GM18502 (cell line): Measurements from ENCODE around the gene CELA3B.
A peak's percentile ranks its signal among the peaks of the same experiment; 100 is the strongest.
"Not testable (repeated sequence)": the region's sequence is repeated elsewhere in the genome, so short reads cannot be mapped to it uniquely, and the experiment has no call there.

Experiments
- ATAC-seq: cut with Tn5 transposase; IDR thresholded peaks from one replicate; pipeline ENCODE4 v1.9.1; 2021; ENCODE audit warnings: mild to moderate bottlenecking; ENCODE audit not compliant: unreplicated experiment, poor library complexity

The CELA3B gene

GRCh38 chr1:22003959-22004358 is 27.1 kb downstream of the CELA3B start:
- ATAC-seq, result not testable (repeated sequence)

GRCh38 chr1:22005261-22006149 is 28.7 kb downstream of the CELA3B start:
- not testable (repeated sequence) for ATAC-seq

- not testable (repeated sequence) for ATAC-seq
Measured at GRCh38 chr1:22006736-22007135, 29.9 kb downstream of the CELA3B start.

GRCh38 chr1:22007262-22007661 is 30.4 kb downstream of the CELA3B start:
- ATAC-seq, result not testable (repeated sequence)

GRCh38 chr1:22009566-22009965 is 32.7 kb downstream of the CELA3B start:
- ATAC-seq, result not testable (repeated sequence)

DNA sequence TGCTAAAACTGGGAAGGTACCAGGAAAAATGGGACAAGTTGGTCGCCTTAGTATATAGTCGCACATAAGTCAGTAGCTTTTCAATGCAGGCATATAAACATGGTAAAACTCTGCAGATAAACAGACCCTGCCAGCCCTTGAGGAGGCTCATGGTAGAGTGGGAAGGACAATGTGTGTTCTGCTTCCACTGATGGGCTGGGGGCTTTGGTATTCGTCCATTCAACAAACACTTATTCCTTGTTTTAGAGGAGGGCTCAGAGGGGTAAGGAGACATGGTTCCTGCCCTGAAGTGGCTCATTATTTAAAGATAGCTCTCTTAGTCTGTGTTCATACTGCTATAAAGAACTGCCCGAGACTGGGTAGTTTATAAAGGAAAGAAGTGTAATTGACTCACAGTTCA is 35.9 kb downstream of the CELA3B start:
- ATAC-seq, result not testable (repeated sequence)

GRCh38 chr1:22014575-22015206 is 37.9 kb downstream of the CELA3B start:
- not testable (repeated sequence) for ATAC-seq

- peak; percentile 73 for ATAC-seq
Measured at GRCh38 chr1:22018583-22019559, 42.0 kb downstream of the CELA3B start.

DNA sequence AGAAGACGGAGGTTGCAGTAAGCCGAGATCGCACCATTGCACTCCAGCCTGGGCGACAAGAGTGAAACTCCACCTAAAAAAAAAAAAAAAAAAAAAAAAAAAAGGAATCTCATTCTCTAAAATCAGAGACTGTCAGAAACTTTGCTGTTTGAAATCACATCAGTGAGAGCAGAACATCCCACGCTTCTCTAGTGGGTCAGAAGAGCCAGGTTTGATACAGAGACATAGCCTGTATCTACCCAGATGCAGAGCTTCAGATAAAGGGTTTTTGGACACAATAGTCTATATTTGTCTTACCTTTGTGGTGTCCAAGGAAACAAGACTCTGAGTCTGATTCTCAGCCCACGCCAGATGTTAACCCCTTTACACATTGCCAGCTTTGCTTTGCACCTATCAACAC is 44.2 kb downstream of the CELA3B start:
- ATAC-seq, result no peak

DNA sequence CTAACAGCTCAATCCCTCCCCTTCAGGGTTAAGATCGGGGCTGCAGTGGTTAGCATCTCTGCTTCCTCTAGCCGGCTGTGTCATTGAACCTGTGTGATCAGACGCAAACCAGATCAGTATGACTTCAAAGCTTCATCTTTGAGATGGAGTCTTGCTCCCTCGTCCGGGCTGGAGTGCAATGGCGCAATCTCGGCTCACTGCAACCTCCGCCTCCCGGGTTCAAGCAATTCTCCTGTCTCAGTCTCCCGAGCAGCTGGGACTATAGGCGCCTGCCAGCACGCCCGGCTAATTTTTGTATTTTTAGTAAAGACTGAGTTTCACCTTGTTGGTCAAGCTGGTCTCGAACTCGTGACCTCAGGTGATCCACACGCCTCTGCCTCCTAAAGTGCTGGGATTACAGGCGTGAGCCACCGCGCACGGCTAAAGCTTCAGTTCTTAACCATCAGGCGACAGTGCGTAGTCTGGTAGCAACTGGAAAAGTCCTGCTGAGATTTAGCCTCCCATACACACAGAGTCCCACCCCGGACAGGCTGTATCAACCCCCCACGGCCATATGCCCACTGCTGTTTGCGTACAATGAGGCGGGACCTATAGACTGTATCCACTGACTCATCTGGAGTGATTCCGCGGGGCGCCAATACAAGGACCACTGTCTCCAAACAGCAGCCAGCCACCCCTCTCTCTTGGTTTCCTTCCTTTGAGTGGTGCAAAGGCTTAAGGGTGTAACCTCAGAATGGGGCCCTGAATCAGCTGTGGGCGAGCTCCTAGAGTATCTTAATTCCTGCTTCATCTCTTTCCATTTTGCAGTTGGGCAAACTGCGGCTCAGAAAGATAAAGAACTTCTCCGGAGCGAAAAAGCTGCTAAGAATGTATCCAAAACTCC is 47.9 kb downstream of the CELA3B start:
- peak; percentile 47 for ATAC-seq

- peak; percentile 61 for ATAC-seq
Measured at GRCh38 chr1:22025368-22026155, 48.7 kb downstream of the CELA3B start.

GRCh38 chr1:22026924-22027289 is 50.1 kb downstream of the CELA3B start:
- ATAC-seq, result no peak

GRCh38 chr1:22030057-22030456 is 53.2 kb downstream of the CELA3B start:
- ATAC-seq, result no peak

- ATAC-seq, result no peak
Measured at GRCh38 chr1:22030473-22030872, 53.7 kb downstream of the CELA3B start.

GRCh38 chr1:22031214-22031962 is 54.6 kb downstream of the CELA3B start:
- ATAC-seq, result no peak

DNA sequence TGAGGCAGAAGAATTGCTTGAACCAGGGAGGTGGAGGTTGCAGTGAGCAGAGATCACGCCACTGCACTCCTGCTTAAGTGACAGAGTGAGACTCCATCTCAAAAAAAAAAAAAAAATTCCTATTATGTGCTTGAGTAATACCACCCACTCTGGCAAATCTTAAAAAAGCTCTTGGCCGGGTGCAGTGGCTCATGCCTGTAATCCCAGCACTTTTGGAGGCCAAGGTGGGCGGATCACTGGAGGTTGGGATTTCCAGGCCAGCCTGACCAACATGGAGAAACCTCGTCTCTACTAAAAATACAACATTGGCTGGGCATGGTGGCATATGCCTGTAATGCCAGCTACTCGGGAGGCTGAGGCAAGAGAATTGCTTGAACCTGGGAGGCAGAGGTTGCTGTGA is 58.0 kb downstream of the CELA3B start:
- ATAC-seq, result not testable (repeated sequence)

DNA sequence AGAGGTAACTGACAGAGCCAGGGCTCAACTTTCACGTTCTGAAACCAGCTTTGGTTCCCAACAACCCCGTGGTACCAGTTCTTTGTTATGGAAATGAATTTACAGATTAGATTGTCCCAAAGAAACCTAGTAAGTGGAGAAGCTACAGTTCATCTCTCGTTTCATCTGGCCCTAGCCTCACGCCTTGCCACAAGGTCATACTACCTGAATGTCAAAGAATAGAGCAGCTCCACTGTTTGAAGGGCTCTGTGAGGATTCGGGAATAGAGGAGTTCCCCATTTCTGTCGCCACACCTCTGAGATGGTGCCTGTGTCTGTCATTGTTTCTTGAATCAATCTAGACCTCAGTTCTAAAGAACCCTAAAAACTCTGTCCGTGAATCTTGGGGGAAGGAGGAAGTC is 60.7 kb downstream of the CELA3B start:
- no peak for ATAC-seq

GRCh38 chr1:22038036-22038435 is 61.2 kb downstream of the CELA3B start:
- ATAC-seq, result no peak
